OCI-LY7 (cell line): ENCODE results near the gene GMEB1. TPM values are rescaled to one million over a fixed set of nuclear protein-coding genes. Genes with fewer than 3 reads are reported as not detected.
A peak's percentile ranks its signal among the peaks of the same experiment; 100 is the strongest.

Experiments used
- BruUV-seq: library from RNA; stranded (reverse); fragments of 400-500 nt; replicated peaks from 2 replicates; lab custom pipeline; 2021; lab: Mats Ljungman, UMichigan
- CTCF ChIA-PET: fragments of 300-600 bp; sonication (Branson Sonifier 250); formaldehyde crosslinking; loops from one replicate; lab custom pipeline; 2022; ENCODE audit warnings: antibody characterized with exemption; ENCODE audit not compliant: unreplicated experiment; lab: Charles Lee
- POLR2A ChIA-PET: fragments of 300-600 bp; sonication (Branson Sonifier 250); formaldehyde crosslinking; loops from one replicate; lab custom pipeline; 2022; ENCODE audit warnings: antibody characterized with exemption; lab: Charles Lee
- DNase-seq: peaks from one replicate; pipeline ENCODE4 v3.0.0-alpha.2; 2015; ENCODE audit warnings: low spot score
- H2AFZ ChIP-seq: fragments of 200-600 bp; sonication (generic), shearing (Covaris generic); 2 replicates; pipeline ENCODE4 v1.6.1; 2014; ENCODE audit warnings: mild to moderate bottlenecking, antibody characterized with exemption, low read length, moderate library complexity
- H3K27ac ChIP-seq: fragments of 200-600 bp; sonication (generic); 2 replicates; pipeline ENCODE4 v1.5.1; 2014; ENCODE audit warnings: mixed run types, low read depth, mild to moderate bottlenecking, moderate library complexity, low read length, inconsistent platforms; ENCODE audit not compliant: poor library complexity, severe bottlenecking
- H3K36me3 ChIP-seq: fragments of 200-600 bp; sonication (generic); 2 replicates; pipeline ENCODE4 v1.6.1; 2014; ENCODE audit warnings: mild to moderate bottlenecking, antibody characterized with exemption, low read length, moderate library complexity, mixed read lengths; ENCODE audit not compliant: insufficient read depth
- H3K4me1 ChIP-seq: fragments of 200-600 bp; sonication (generic); 2 replicates; pipeline ENCODE4 v1.5.1; 2014; ENCODE audit warnings: mild to moderate bottlenecking, low read length; ENCODE audit not compliant: insufficient read depth, poor library complexity, severe bottlenecking
- H3K4me2 ChIP-seq: fragments of 200-600 bp; sonication (generic); 2 replicates; pipeline ENCODE4 v1.6.1; 2014; ENCODE audit warnings: mild to moderate bottlenecking, low read length
- H3K4me3 ChIP-seq: fragments of 200-600 bp; sonication (generic); 2 replicates; pipeline ENCODE4 v1.5.1; 2014; ENCODE audit warnings: mild to moderate bottlenecking, low read depth, low read length; ENCODE audit not compliant: poor library complexity, severe bottlenecking
- H3K79me2 ChIP-seq: fragments of 200-600 bp; sonication (generic); 2 replicates; pipeline ENCODE4 v1.6.1; 2016; ENCODE audit warnings: low read depth, mild to moderate bottlenecking, low read length, moderate library complexity, mixed read lengths; ENCODE audit not compliant: insufficient read depth
- H3K9me2 ChIP-seq: fragments of 200-600 bp; sonication (generic); 2 replicates; pipeline ENCODE4 v1.6.1; 2016; ENCODE audit warnings: mild to moderate bottlenecking, low read length, mixed read lengths; ENCODE audit not compliant: insufficient read depth
- H3K9me3 ChIP-seq: fragments of 200-600 bp; sonication (generic); 2 replicates; pipeline ENCODE4 v1.6.1; 2014; ENCODE audit warnings: mild to moderate bottlenecking, mixed run types, low read length, mixed read lengths
- H4K20me1 ChIP-seq: fragments of 200-600 bp; sonication (generic); 2 replicates; pipeline ENCODE4 v1.6.1; 2014; ENCODE audit warnings: mild to moderate bottlenecking, antibody characterized with exemption, low read length, moderate library complexity, mixed read lengths; ENCODE audit not compliant: insufficient read depth
- EZH2phosphoT487 ChIP-seq: fragments of 200-600 bp; sonication (generic); IDR thresholded peaks from 2 replicates; pipeline ENCODE4 v1.6.1; 2018; ENCODE audit warnings: low read depth, borderline replicate concordance, mild to moderate bottlenecking, mixed run types, antibody characterized with exemption, low read length, moderate library complexity, mixed read lengths
- intact Hi-C: fragments of 100-400 bp; cut with micrococcal nuclease; formaldehyde crosslinking; loops from one replicate; pipeline ENCODE4 v1.10.0; 2022; ENCODE audit not compliant: unreplicated experiment
- total RNA-seq, 2 experiments: library from RNA; depleted of rRNA in 1 of 2; stranded (reverse); fragments of >200 nt in 1 of 2; shearing (Covaris generic) in 1 of 2; gene quantifications; 2 replicates each; pipeline ENCODE4 v1.2.3, GENCODE V29; 2014 to 2022
- TF ChIP-seq, protein P1 (sequence below): fragments of 200-600 bp; sonication (generic); conservative IDR thresholded peaks from 2 replicates; pipeline ENCODE4 v1.5.1; 2014; ENCODE audit warnings: mild to moderate bottlenecking, antibody characterized with exemption, low read length, moderate library complexity, mixed read lengths

Gene GMEB1
- total RNA-seq, 2 experiments from 2014 or later: 13.0 to 22.5 TPM

DNA sequence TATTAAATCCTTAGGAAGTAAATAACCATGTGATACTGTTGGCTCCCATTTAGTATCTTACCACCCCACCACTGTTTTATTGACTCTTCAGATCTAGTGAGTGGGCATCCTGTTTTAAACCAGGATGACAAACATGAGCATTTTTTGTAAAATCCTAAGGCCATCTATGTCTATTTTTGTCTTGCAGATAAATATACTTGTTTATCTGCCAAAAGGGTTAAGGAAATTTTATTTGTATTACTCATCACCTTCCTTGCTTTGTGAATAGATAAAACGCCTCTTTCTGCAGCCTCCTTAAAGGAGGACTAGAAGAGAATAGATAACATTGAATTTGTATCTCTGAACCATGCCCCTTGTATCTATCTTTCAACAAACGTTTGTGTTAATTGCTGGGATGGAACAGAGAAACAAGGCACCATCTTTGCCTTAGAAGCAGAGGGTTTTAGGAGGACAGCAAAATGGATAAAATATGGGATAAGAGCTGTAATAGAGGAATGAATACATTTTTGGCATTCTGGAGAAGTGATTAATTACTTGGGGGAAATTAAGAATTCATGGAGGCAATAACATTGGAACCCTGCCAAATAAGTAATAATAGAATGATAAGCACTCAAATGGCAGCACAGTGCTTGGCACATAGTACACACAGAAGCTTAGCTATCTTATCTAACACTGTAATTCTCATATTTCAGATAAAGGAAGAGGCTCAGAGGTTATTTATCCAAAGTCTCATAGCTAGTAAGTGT, 82.9 kb downstream of the GMEB1 start:
- no peak for TF ChIP-seq EZH2phosphoT487
- TF ChIP-seq, protein P1, sequence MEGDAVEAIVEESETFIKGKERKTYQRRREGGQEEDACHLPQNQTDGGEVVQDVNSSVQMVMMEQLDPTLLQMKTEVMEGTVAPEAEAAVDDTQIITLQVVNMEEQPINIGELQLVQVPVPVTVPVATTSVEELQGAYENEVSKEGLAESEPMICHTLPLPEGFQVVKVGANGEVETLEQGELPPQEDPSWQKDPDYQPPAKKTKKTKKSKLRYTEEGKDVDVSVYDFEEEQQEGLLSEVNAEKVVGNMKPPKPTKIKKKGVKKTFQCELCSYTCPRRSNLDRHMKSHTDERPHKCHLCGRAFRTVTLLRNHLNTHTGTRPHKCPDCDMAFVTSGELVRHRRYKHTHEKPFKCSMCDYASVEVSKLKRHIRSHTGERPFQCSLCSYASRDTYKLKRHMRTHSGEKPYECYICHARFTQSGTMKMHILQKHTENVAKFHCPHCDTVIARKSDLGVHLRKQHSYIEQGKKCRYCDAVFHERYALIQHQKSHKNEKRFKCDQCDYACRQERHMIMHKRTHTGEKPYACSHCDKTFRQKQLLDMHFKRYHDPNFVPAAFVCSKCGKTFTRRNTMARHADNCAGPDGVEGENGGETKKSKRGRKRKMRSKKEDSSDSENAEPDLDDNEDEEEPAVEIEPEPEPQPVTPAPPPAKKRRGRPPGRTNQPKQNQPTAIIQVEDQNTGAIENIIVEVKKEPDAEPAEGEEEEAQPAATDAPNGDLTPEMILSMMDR: no peak
- H3K9me2 ChIP-seq: no peaks in the 10 kb centered on the region
- DNase-seq: no peak
- CTCF ChIA-PET: no interaction called here
- H3K4me3 ChIP-seq: no peak overlapping the region
- H4K20me1 ChIP-seq: peaks cover 48% of the 10 kb centered on the region
- H2AFZ ChIP-seq: no peak overlapping the region
- TSS peak; percentile 9 for BruUV-seq
- peaks cover 25% of the 10 kb centered on the region for H3K4me1 ChIP-seq
- POLR2A ChIA-PET: interaction anchor here (0.7 to 1.0 kb wide), 3 partner anchors 11 to 1856 kb away, joined by 3 to 4 read pairs (median 4); no protein-coding TSS in a partner anchor
- no peak overlapping the region for H3K4me2 ChIP-seq
- peaks cover 100% of the 10 kb centered on the region for H3K79me2 ChIP-seq
- H3K9me3 ChIP-seq: no peaks in the 10 kb centered on the region
- intact Hi-C loops: no loop called here
- peaks cover 100% of the 10 kb centered on the region for H3K36me3 ChIP-seq
- H3K27ac ChIP-seq: no peak overlapping the region

DNA sequence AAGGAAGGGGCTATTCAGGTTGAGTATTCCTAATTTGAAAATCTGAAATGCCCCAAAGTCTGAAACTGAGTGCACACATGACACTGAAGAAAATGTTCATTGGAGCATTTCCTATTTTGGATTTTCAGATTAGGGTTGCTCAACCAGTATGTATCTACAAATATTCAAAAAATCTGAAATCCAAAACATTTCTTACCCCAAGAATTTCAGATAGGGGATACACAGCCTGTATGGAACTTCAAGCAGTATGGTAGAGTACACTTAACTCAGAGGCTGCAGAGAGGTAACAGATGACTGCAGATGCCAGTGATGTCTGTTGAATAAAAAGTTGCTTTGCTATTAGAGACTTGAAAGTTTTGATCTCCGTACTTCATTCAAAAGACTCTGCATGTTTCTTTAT, 87.1 kb downstream of the GMEB1 start:
- Histone ChIP-seq H4K20me1 (peaks cover 42% of the 10 kb centered on the region), H3K79me2 (peaks cover 100% of the 10 kb centered on the region), H3K36me3 (peaks cover 99% of the 10 kb centered on the region), H3K4me3 (no peak overlapping the region), H2AFZ (no peak overlapping the region), H3K4me1 (peaks cover 5% of the 10 kb centered on the region), H3K9me2 (no peaks in the 10 kb centered on the region), H3K9me3 (no peaks in the 10 kb centered on the region; the same call in 1 of the 2 replicates), H3K4me2 (no peak overlapping the region), H3K27ac (no peak overlapping the region)
- no peak for DNase-seq
- CTCF ChIA-PET: no interaction called here
- intact Hi-C loops: no loop called here
- POLR2A ChIA-PET: no interaction called here
- no peak for TF ChIP-seq EZH2phosphoT487
- TF ChIP-seq, protein P1: no peak
- BruUV-seq: no TSS peak

DNA sequence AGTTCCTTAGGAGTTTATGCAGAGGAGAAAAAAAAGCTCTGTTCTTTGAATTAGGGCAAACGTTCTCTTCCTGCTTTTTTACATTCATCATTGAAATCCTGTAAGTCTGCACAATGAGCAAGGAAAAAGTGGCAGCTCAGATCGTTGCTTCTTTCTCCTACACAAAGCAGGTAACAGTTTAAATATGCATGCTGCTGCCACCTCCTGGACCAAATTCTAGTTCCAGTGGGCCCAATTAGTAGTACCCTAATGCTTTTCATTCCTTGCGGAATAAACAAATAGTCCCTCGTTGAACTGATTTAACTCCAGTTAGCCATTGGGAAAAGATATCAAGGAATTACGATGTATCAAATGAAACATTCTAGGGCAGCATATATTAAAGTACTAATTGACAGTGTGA, 88.3 kb downstream of the GMEB1 start:
- no peak for DNase-seq
- peaks cover 99% of the 10 kb centered on the region for H3K36me3 ChIP-seq
- intact Hi-C loops: no loop called here
- no TSS peak for BruUV-seq
- TF ChIP-seq, protein P1: peak; percentile 62
- TF ChIP-seq EZH2phosphoT487: no peak
- H4K20me1 ChIP-seq: peaks cover 34% of the 10 kb centered on the region
- H3K4me1 ChIP-seq: peaks cover 5% of the 10 kb centered on the region
- no peak overlapping the region for H3K4me2 ChIP-seq
- H3K9me3 ChIP-seq: no peaks in the 10 kb centered on the region; the same call in 1 of the 2 replicates
- no peak overlapping the region for H3K27ac ChIP-seq
- no peak overlapping the region for H3K4me3 ChIP-seq
- H3K9me2 ChIP-seq: no peaks in the 10 kb centered on the region
- POLR2A ChIA-PET: interaction anchor here (0.6 kb wide), 2 partner anchors 108 to 1146 kb away, joined by 3 read pairs; no protein-coding TSS in a partner anchor
- H3K79me2 ChIP-seq: peaks cover 100% of the 10 kb centered on the region
- CTCF ChIA-PET: no interaction called here
- H2AFZ ChIP-seq: no peak overlapping the region
